WTC11 (cell line): ENCODE measurements around the gene OOSP4A. TPM values are rescaled to one million over a fixed set of nuclear protein-coding genes. Genes with fewer than 3 reads are reported as not detected.

ENCODE experiments used
- ATAC-seq: fragments of 200-7000 bp; cut with Tn5 transposase; 2 replicates; pipeline ENCODE4 v1.10.0; 2021; ENCODE audit warnings: mild to moderate bottlenecking, moderate library complexity
- CTCF ChIA-PET: fragments of 300-600 bp; sonication (Branson Sonifier 250); formaldehyde crosslinking; loops from one replicate; lab custom pipeline; 2021; ENCODE audit warnings: antibody characterized with exemption; lab: Charles Lee
- POLR2A ChIA-PET: fragments of 350-600 bp; sonication (Branson Sonifier 250); formaldehyde crosslinking; loops from one replicate; lab custom pipeline; 2021; ENCODE audit warnings: antibody characterized with exemption; lab: Charles Lee
- DNase-seq: peaks from one replicate; pipeline ENCODE4 v3.0.0; 2021; ENCODE audit warnings: low spot score
- H3K27ac Mint-ChIP-seq: 2 replicates; pipeline ENCODE4 v1.8.0; 2021; ENCODE audit warnings: mixed read lengths
- H3K27me3 Mint-ChIP-seq: 2 replicates; pipeline ENCODE4 v1.8.0; 2021; ENCODE audit warnings: low read depth, mild to moderate bottlenecking, moderate library complexity, mixed read lengths
- H3K36me3 Mint-ChIP-seq: 2 replicates; pipeline ENCODE4 v1.8.0; 2021; ENCODE audit warnings: mixed read lengths
- H3K4me1 Mint-ChIP-seq: 2 replicates; pipeline ENCODE4 v1.8.0; 2022; ENCODE audit warnings: mixed read lengths
- H3K4me3 Mint-ChIP-seq: 2 replicates; pipeline ENCODE4 v1.8.0; 2021; ENCODE audit warnings: mild to moderate bottlenecking, moderate library complexity, mixed read lengths
- H3K9me3 Mint-ChIP-seq: 2 replicates; pipeline ENCODE4 v1.8.0; 2021; ENCODE audit warnings: mixed read lengths
- ATF1 ChIP-seq: sonication (generic); formaldehyde crosslinking; IDR thresholded peaks from 2 replicates; pipeline ENCODE4 v1.8.1; 2023; ENCODE audit warnings: mild to moderate bottlenecking, moderate library complexity, missing genetic modification reagents
- FOXJ3 ChIP-seq: sonication (generic); formaldehyde crosslinking; IDR thresholded peaks from 2 replicates; pipeline ENCODE4 v1.9.0; 2021; ENCODE audit warnings: missing genetic modification reagents, mild to moderate bottlenecking, borderline replicate concordance
- GABPB1 ChIP-seq: sonication (generic); formaldehyde crosslinking; IDR thresholded peaks from 2 replicates; pipeline ENCODE4 v1.8.1; 2023; ENCODE audit warnings: mild to moderate bottlenecking, missing genetic modification reagents
- IRF2 ChIP-seq: sonication (generic); formaldehyde crosslinking; IDR thresholded peaks from 2 replicates; pipeline ENCODE4 v1.8.0; 2022; ENCODE audit warnings: low read depth, missing genetic modification reagents, borderline replicate concordance
- NFATC4 ChIP-seq: fragments of 250-450 bp; sonication (Bioruptor Pico); IDR thresholded peaks from 2 replicates; pipeline ENCODE4 v1.9.0; 2021; ENCODE audit warnings: mild to moderate bottlenecking
- RELA ChIP-seq: sonication (generic); formaldehyde crosslinking; IDR thresholded peaks from 2 replicates; pipeline ENCODE4 v1.8.1; 2022; ENCODE audit warnings: missing genetic modification reagents, mild to moderate bottlenecking, borderline replicate concordance
- ZBTB21 ChIP-seq: sonication (generic); formaldehyde crosslinking; IDR thresholded peaks from 2 replicates; pipeline ENCODE4 v1.8.1; 2023; ENCODE audit warnings: mild to moderate bottlenecking, missing genetic modification reagents, borderline replicate concordance
- ZNF232 ChIP-seq: sonication (generic); formaldehyde crosslinking; IDR thresholded peaks from 2 replicates; pipeline ENCODE4 v1.8.0; 2022; ENCODE audit warnings: mild to moderate bottlenecking, missing genetic modification reagents
- ZNF317 ChIP-seq: sonication (generic); formaldehyde crosslinking; IDR thresholded peaks from 2 replicates; pipeline ENCODE4 v1.8.1; 2023; ENCODE audit warnings: low read depth, mild to moderate bottlenecking, moderate library complexity, missing genetic modification reagents, borderline replicate concordance
- total RNA-seq: library from RNA; stranded (reverse); gene quantifications from 3 replicates; pipeline ENCODE4 v1.2.3, GENCODE V29; 2021
- TF ChIP-seq, protein P1 (sequence below): fragments of 200-600 bp; IDR thresholded peaks from 2 replicates; pipeline ENCODE4 v1.8.0; 2022; ENCODE audit warnings: antibody characterized with exemption
- TF ChIP-seq, protein P2 (sequence below): fragments of 250-450 bp; sonication (Bioruptor Pico); IDR thresholded peaks from 2 replicates; pipeline ENCODE4 v1.9.0; 2021; ENCODE audit warnings: mild to moderate bottlenecking
- TF ChIP-seq, protein P3 (sequence below): sonication (generic); formaldehyde crosslinking; IDR thresholded peaks from 2 replicates; pipeline ENCODE4 v1.8.0; 2022; ENCODE audit warnings: mild to moderate bottlenecking, missing genetic modification reagents
- TF ChIP-seq, protein P4 (sequence below): sonication (generic); formaldehyde crosslinking; IDR thresholded peaks from 2 replicates; pipeline ENCODE4 v1.8.1; 2022; ENCODE audit warnings: mild to moderate bottlenecking, missing genetic modification reagents, moderate library complexity, borderline replicate concordance
- TF ChIP-seq, protein P5 (sequence below): sonication (generic); formaldehyde crosslinking; IDR thresholded peaks from 2 replicates; pipeline ENCODE4 v1.8.1; 2022; ENCODE audit warnings: missing genetic modification reagents, borderline replicate concordance
- TF ChIP-seq, protein P6 (sequence below): fragments of 250-450 bp; sonication (Bioruptor Pico); conservative IDR thresholded peaks from 2 replicates; pipeline ENCODE4 v1.9.0; 2021; ENCODE audit warnings: mild to moderate bottlenecking

The OOSP4A gene
- total RNA-seq, 1 experiment from 2014 or later, result not detected

DNA sequence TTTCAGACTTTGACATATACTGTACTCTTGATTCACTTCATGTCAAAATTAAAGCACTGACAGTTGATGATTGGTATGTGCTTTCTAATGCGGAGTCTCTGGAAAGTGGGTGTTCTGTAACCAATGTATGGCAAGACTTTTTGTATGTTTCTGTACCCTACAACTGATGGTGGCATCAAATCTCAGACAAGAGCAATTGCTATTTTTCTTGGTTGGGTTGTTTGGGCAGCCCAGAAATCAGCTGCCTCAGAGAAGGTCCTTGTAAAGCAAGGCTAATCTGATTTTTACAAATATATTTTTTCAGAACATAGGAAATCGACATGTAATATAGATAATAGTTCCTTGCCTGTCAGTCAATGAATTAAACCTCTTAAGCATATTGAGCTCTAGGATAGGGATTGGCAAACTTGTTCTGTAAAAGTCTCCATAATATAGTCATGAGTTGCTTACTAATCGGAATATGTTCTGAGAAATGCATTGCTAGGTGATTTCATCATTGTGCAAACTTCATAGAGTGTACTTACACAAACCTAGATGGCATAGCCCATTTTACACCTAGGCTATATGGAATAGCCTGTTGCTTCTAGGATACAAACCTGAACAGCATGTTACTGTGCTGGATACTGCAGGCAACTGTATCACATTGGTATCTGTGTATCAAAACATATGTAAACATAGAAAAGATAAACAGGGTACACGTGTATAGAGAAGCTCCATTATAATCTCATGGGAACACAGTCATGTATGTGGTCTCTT, 10.2 kb upstream of the OOSP4A start:
- POLR2A ChIA-PET, result no interaction called here
- Mint-ChIP-seq H3K9me3 (no peaks in the 10 kb centered on the region), H3K27me3 (no peaks in the 10 kb centered on the region), H3K4me3 (no peak overlapping the region), H3K4me1 (no peaks in the 10 kb centered on the region), H3K36me3 (no peaks in the 10 kb centered on the region), H3K27ac (no peak overlapping the region)
- ATAC-seq (no peak), DNase-seq (no peak)
- TF ChIP-seq RELA (CRISPR knock-in tag) (no peak), ZNF232 (no peak), ZNF317 (CRISPR knock-in tag) (no peak), ZBTB21 (CRISPR knock-in tag) (no peak), NFATC4 (CRISPR knock-in tag) (no peak), FOXJ3 (CRISPR knock-in tag) (no peak), IRF2 (CRISPR knock-in tag) (no peak), ATF1 (CRISPR knock-in tag) (no peak), GABPB1 (no peak)
- TF ChIP-seq, protein P1, sequence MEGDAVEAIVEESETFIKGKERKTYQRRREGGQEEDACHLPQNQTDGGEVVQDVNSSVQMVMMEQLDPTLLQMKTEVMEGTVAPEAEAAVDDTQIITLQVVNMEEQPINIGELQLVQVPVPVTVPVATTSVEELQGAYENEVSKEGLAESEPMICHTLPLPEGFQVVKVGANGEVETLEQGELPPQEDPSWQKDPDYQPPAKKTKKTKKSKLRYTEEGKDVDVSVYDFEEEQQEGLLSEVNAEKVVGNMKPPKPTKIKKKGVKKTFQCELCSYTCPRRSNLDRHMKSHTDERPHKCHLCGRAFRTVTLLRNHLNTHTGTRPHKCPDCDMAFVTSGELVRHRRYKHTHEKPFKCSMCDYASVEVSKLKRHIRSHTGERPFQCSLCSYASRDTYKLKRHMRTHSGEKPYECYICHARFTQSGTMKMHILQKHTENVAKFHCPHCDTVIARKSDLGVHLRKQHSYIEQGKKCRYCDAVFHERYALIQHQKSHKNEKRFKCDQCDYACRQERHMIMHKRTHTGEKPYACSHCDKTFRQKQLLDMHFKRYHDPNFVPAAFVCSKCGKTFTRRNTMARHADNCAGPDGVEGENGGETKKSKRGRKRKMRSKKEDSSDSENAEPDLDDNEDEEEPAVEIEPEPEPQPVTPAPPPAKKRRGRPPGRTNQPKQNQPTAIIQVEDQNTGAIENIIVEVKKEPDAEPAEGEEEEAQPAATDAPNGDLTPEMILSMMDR, result no peak
- TF ChIP-seq, protein P2, sequence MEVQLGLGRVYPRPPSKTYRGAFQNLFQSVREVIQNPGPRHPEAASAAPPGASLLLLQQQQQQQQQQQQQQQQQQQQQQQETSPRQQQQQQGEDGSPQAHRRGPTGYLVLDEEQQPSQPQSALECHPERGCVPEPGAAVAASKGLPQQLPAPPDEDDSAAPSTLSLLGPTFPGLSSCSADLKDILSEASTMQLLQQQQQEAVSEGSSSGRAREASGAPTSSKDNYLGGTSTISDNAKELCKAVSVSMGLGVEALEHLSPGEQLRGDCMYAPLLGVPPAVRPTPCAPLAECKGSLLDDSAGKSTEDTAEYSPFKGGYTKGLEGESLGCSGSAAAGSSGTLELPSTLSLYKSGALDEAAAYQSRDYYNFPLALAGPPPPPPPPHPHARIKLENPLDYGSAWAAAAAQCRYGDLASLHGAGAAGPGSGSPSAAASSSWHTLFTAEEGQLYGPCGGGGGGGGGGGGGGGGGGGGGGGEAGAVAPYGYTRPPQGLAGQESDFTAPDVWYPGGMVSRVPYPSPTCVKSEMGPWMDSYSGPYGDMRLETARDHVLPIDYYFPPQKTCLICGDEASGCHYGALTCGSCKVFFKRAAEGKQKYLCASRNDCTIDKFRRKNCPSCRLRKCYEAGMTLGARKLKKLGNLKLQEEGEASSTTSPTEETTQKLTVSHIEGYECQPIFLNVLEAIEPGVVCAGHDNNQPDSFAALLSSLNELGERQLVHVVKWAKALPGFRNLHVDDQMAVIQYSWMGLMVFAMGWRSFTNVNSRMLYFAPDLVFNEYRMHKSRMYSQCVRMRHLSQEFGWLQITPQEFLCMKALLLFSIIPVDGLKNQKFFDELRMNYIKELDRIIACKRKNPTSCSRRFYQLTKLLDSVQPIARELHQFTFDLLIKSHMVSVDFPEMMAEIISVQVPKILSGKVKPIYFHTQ, result no peak
- TF ChIP-seq, protein P3, sequence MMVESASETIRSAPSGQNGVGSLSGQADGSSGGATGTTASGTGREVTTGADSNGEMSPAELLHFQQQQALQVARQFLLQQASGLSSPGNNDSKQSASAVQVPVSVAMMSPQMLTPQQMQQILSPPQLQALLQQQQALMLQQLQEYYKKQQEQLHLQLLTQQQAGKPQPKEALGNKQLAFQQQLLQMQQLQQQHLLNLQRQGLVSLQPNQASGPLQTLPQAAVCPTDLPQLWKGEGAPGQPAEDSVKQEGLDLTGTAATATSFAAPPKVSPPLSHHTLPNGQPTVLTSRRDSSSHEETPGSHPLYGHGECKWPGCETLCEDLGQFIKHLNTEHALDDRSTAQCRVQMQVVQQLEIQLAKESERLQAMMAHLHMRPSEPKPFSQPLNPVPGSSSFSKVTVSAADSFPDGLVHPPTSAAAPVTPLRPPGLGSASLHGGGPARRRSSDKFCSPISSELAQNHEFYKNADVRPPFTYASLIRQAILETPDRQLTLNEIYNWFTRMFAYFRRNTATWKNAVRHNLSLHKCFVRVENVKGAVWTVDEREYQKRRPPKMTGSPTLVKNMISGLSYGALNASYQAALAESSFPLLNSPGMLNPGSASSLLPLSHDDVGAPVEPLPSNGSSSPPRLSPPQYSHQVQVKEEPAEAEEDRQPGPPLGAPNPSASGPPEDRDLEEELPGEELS (CRISPR knock-in tag), result no peak
- TF ChIP-seq, protein P4, sequence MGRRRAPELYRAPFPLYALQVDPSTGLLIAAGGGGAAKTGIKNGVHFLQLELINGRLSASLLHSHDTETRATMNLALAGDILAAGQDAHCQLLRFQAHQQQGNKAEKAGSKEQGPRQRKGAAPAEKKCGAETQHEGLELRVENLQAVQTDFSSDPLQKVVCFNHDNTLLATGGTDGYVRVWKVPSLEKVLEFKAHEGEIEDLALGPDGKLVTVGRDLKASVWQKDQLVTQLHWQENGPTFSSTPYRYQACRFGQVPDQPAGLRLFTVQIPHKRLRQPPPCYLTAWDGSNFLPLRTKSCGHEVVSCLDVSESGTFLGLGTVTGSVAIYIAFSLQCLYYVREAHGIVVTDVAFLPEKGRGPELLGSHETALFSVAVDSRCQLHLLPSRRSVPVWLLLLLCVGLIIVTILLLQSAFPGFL (CRISPR knock-in tag), result no peak
- TF ChIP-seq, protein P5, sequence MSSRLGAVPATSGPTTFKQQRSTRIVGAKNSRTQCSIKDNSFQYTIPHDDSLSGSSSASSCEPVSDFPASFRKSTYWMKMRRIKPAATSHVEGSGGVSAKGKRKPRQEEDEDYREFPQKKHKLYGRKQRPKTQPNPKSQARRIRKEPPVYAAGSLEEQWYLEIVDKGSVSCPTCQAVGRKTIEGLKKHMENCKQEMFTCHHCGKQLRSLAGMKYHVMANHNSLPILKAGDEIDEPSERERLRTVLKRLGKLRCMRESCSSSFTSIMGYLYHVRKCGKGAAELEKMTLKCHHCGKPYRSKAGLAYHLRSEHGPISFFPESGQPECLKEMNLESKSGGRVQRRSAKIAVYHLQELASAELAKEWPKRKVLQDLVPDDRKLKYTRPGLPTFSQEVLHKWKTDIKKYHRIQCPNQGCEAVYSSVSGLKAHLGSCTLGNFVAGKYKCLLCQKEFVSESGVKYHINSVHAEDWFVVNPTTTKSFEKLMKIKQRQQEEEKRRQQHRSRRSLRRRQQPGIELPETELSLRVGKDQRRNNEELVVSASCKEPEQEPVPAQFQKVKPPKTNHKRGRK (CRISPR knock-in tag), result no peak
- TF ChIP-seq, protein P6, sequence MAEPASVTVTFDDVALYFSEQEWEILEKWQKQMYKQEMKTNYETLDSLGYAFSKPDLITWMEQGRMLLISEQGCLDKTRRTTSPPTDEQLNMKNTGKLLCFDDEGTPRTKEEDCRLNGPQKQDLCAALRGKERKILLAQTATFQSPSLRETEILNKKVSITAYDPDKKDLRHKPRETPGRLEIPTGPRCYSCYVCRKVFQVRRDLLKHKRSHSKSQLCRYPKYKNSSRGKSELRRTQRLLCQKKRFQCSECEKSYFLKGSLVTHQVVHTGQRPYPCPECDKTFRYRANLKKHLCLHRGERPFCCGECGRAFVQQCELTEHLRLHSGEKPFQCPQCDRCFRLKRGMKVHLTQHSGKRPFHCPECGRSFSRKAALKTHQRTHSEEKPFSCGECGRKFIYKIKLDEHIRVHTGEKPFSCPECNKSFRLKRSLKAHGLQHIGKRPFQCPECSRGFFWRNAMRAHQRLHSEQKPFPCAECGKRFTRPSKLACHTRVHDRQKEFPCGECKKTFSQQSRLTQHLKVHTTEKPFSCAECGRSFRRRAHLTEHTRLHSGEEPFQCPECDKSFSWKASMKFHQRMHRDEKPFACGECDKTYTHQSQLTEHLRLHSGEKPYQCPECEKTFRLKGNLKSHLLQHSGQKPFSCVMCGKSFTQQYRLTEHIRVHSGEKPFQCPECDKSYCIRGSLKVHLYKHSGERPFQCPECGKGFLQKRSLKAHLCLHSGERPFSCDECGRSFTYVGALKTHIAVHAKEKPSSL (CRISPR knock-in tag), result no peak
- CTCF ChIA-PET, result no interaction called here
